ENCODE results near the gene TMEM108. TPM values are rescaled to one million over a fixed set of nuclear protein-coding genes. Genes with fewer than 3 reads are reported as not detected.

The TMEM108 gene
- total and polyA plus RNA-seq, 2 of the 4 experiments (the other 2 are of a cell fraction) = 0.18 to 2.2 TPM

GRCh38 chr3:132995971-132996370 is 42.2 kb upstream of the TMEM108 start:
- Histone ChIP-seq H4K20me1 (ENCODE audit: insufficient read depth, low read length) (no peaks in the 10 kb centered on the region), H3K4me3 (ENCODE audit: insufficient read depth, low read depth, low read length) (no peak overlapping the region), H3K18ac (ENCODE audit: low read depth, low read length) (no peak overlapping the region), H3K36me3 (ENCODE audit: control insufficient read depth, insufficient read depth, low read length) (no peaks in the 10 kb centered on the region), H2AK5ac (ENCODE audit: low read depth, low read length) (no peak overlapping the region), H3K4me1 (ENCODE audit: control insufficient read depth, insufficient read depth, low read length) (no peaks in the 10 kb centered on the region), H2BK15ac (ENCODE audit: low read depth, low read length) (no peak overlapping the region), H3K14ac (replicated peaks; ENCODE audit: low read depth, low read length) (no peak overlapping the region), H3K9me1 (ENCODE audit: insufficient read depth, low read length) (no peaks in the 10 kb centered on the region), H3K4me2 (ENCODE audit: low read depth, low read length) (no peak overlapping the region), H3K4ac (ENCODE audit: low read depth, low read length) (no peak overlapping the region), H2BK5ac (ENCODE audit: low read depth, low read length, poor library complexity, severe bottlenecking) (no peak overlapping the region), H3K79me1 (ENCODE audit: low read depth in 1 of 2, low read length in 2 of 2) (no peaks in the 10 kb centered on the region), H3K23ac (ENCODE audit: low read depth, low read length) (no peak overlapping the region), H2BK20ac (ENCODE audit: low read depth, low read length) (no peak overlapping the region), H2AFZ (replicated peaks; ENCODE audit: low read length, poor library complexity) (no peak overlapping the region), H3K9me3 (ENCODE audit: control insufficient read depth, insufficient read depth, low read length) (no peaks in the 10 kb centered on the region), H2AK9ac (replicated peaks; ENCODE audit: low read depth, low read length, poor library complexity) (no peak overlapping the region), H4K5ac (ENCODE audit: low read depth, low read length) (no peak overlapping the region), H4K8ac (ENCODE audit: low read depth in 2 of 2, low read length in 2 of 2) (no peak overlapping the region), H2BK120ac (ENCODE audit: low read depth, low read length) (no peak overlapping the region), H3K56ac (ENCODE audit: extremely low read depth, insufficient read depth, low read length) (no peak overlapping the region), H3K27me3 (ENCODE audit: control insufficient read depth, insufficient read depth, low read length) (no peaks in the 10 kb centered on the region), H4K91ac (ENCODE audit: insufficient read depth, low read depth, low read length) (no peak overlapping the region), H3K9ac (ENCODE audit: low read depth, low read length) (no peak overlapping the region), H3K27ac (ENCODE audit: insufficient read depth, low read length) (no peak overlapping the region)
- intact Hi-C loops (cut with micrococcal nuclease) = no loop called here
- ATAC-seq (ENCODE audit: low read depth) = no peak
- CTCF ChIA-PET = no interaction called here
- dilution Hi-C loops (cut with HindIII; ENCODE audit: low sequenced_read_pairs, unreplicated experiment) = no loop called here
- POLR2A ChIA-PET (ENCODE audit: unreplicated experiment) = no interaction called here
- no TSS peak for BruUV-seq (replicated peaks)
- TF ChIP-seq NFE2L2 (IDR thresholded peaks at IDR 0.05; ENCODE audit: low read depth, low read length) (no peak), FOS (IDR thresholded peaks at IDR 0.05; ENCODE audit: low read depth, low read length) (no peak)
- no peak for DNase-seq
- WGBS, 2 experiments (ENCODE audit: extremely low coverage in 2 of 2, insufficient read length in 1 of 2) = no CpG with 5 or more reads among the region's 1 CpG
- in situ Hi-C loops (cut with MboI; ENCODE audit: low sequenced_read_pairs) = no loop called here
